ENCODE results near the gene MASTL. TPM values are rescaled to one million over a fixed set of nuclear protein-coding genes. Genes with fewer than 3 reads are reported as not detected.

Gene MASTL
- total RNA-seq, 3 donors from 2014 or later: 7.5 to 12.0 (median 9.3) TPM

GRCh38 chr10:27188897-27189296, 33.7 kb downstream of the MASTL start:
- H3K9me3 ChIP-seq: no peaks in the 10 kb centered on the region
- no peak for TF ChIP-seq POLR2A (IDR thresholded peaks at IDR 0.05)
- no peak for TF ChIP-seq POLR2AphosphoS5 (IDR thresholded peaks at IDR 0.05)
- TF ChIP-seq, protein P1, sequence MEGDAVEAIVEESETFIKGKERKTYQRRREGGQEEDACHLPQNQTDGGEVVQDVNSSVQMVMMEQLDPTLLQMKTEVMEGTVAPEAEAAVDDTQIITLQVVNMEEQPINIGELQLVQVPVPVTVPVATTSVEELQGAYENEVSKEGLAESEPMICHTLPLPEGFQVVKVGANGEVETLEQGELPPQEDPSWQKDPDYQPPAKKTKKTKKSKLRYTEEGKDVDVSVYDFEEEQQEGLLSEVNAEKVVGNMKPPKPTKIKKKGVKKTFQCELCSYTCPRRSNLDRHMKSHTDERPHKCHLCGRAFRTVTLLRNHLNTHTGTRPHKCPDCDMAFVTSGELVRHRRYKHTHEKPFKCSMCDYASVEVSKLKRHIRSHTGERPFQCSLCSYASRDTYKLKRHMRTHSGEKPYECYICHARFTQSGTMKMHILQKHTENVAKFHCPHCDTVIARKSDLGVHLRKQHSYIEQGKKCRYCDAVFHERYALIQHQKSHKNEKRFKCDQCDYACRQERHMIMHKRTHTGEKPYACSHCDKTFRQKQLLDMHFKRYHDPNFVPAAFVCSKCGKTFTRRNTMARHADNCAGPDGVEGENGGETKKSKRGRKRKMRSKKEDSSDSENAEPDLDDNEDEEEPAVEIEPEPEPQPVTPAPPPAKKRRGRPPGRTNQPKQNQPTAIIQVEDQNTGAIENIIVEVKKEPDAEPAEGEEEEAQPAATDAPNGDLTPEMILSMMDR (IDR thresholded peaks at IDR 0.05): no peak
- intact Hi-C loops (cut with DNase I; ENCODE audit: low total_unique reads): no loop called here
- DNase-seq (ENCODE audit: low spot score in 2 of 2): no peak
- H3K4me3 ChIP-seq: no peak overlapping the region
- no peaks in the 10 kb centered on the region for H3K27me3 ChIP-seq
- no peak overlapping the region for H3K27ac ChIP-seq
- no peaks in the 10 kb centered on the region for H3K4me1 ChIP-seq
- H3K36me3 ChIP-seq: no peaks in the 10 kb centered on the region

- H3K4me1 ChIP-seq: no peaks in the 10 kb centered on the region
- DNase-seq (ENCODE audit: low spot score in 2 of 2): no peak
- no peaks in the 10 kb centered on the region for H3K36me3 ChIP-seq
- intact Hi-C loops (cut with DNase I; ENCODE audit: low total_unique reads): no loop called here
- no peak overlapping the region for H3K27ac ChIP-seq
- no peaks in the 10 kb centered on the region for H3K9me3 ChIP-seq
- H3K27me3 ChIP-seq: no peaks in the 10 kb centered on the region
- TF ChIP-seq POLR2A (IDR thresholded peaks at IDR 0.05) (no peak), POLR2AphosphoS5 (IDR thresholded peaks at IDR 0.05) (no peak)
- TF ChIP-seq, protein P1 (IDR thresholded peaks at IDR 0.05): no peak
- no peak overlapping the region for H3K4me3 ChIP-seq
Observed at GRCh38 chr10:27190508-27190907, 35.4 kb downstream of the MASTL start.

- no peak for DNase-seq (ENCODE audit: low spot score in 2 of 2)
- TF ChIP-seq POLR2AphosphoS5 (IDR thresholded peaks at IDR 0.05) (no peak), POLR2A (IDR thresholded peaks at IDR 0.05) (no peak)
- TF ChIP-seq, protein P1 (IDR thresholded peaks at IDR 0.05): no peak
- H3K36me3 ChIP-seq: no peaks in the 10 kb centered on the region
- no peak overlapping the region for H3K4me3 ChIP-seq
- no peaks in the 10 kb centered on the region for H3K4me1 ChIP-seq
- intact Hi-C loops (cut with DNase I; ENCODE audit: low total_unique reads): no loop called here
- H3K27ac ChIP-seq: no peak overlapping the region
- no peaks in the 10 kb centered on the region for H3K27me3 ChIP-seq
- H3K9me3 ChIP-seq: no peaks in the 10 kb centered on the region
Observed at GRCh38 chr10:27192284-27192683, 37.1 kb downstream of the MASTL start.

DNA sequence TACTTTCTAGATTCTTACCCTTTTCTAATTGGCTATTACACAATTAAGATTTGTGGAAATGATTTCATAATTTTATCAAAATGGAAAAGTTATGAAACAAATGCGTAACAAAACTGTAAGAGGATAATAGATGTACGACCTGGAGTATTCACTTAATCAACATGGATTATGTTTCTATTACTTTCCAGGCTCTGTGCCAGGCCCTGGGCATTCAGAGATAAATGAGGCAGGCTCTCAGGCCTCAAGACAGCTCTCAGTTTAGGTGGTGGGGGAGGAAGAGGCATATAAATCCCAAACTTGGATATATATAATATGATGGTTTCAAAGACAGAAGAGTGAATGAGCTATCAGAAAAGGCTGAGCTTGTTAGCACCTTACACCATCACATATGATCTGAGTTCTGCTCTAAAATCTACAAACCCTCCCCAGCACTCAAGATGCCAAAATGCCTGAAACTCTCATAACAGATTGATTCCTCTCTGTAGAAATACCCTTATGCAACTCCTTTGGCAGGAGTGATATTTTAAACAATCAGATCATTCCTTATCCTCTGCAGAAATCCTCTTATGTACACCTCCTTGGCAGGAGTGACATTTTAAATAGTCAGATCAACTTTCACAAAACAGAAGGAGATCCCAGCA, 42.9 kb downstream of the MASTL start:
- no peak for TF ChIP-seq POLR2AphosphoS5 (IDR thresholded peaks at IDR 0.05)
- TF ChIP-seq, protein P1 (IDR thresholded peaks at IDR 0.05): no peak
- no peak for TF ChIP-seq POLR2A (IDR thresholded peaks at IDR 0.05)
- no peak overlapping the region for H3K4me3 ChIP-seq
- no peaks in the 10 kb centered on the region for H3K27me3 ChIP-seq
- H3K36me3 ChIP-seq: no peaks in the 10 kb centered on the region
- H3K27ac ChIP-seq: no peak overlapping the region
- intact Hi-C loops (cut with DNase I; ENCODE audit: low total_unique reads): no loop called here
- H3K9me3 ChIP-seq: no peaks in the 10 kb centered on the region
- no peaks in the 10 kb centered on the region for H3K4me1 ChIP-seq
- no peak for DNase-seq (ENCODE audit: low spot score in 2 of 2)

GRCh38 chr10:27203806-27204205, 48.7 kb downstream of the MASTL start:
- H3K36me3 ChIP-seq: peaks cover 6% of the 10 kb centered on the region
- TF ChIP-seq POLR2A (IDR thresholded peaks at IDR 0.05) (no peak), POLR2AphosphoS5 (IDR thresholded peaks at IDR 0.05) (no peak)
- TF ChIP-seq, protein P1 (IDR thresholded peaks at IDR 0.05): no peak
- H3K4me1 ChIP-seq: no peaks in the 10 kb centered on the region

More at GRCh38 chr10:27203806-27204205, 48.7 kb downstream of the MASTL start:
- Histone ChIP-seq H3K27ac (no peak overlapping the region), H3K27me3 (no peaks in the 10 kb centered on the region), H3K9me3 (no peaks in the 10 kb centered on the region), H3K4me3 (no peak overlapping the region)
- intact Hi-C loops (cut with DNase I; ENCODE audit: low total_unique reads): no loop called here
- no peak for DNase-seq (ENCODE audit: low spot score in 2 of 2)
